ENCODE data around the gene LIMK1.

DNA sequence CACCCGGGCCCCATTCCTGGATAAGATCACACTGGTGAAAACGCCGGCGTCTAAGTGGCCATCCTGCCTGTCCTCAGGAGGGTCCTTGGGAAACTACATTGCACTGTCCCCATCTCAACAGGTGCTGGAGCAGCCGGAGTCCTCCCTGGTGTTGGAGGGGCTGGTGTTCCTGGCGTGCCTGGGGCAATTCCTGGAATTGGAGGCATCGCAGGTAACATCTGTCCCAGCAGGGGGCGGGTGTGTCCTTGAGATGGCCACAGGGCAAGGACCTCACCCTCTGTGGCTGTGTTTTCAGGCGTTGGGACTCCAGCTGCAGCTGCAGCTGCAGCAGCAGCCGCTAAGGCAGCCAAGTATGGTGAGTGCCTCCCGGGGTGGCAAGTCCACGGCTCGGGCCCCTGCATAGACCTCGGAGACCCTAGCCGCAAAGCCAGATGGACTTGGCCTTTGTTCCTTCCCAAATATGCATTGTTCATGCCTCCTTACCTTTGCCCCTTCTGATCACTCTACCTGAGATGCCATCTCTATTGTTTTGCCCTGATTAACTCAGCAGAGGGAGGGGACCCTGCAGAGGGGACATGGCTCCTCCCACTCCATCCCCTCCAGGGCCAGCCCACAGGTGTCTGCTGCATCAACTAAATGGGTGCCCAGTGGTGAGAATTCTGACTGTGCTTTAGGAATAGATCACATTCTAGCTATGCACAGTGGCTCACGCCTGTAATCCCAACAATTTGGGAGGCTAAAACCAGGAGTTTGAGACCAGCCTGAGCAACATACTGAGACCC is 31.8 kb upstream of the LIMK1 start:
- TF ChIP-seq RAD21 (IDR thresholded peaks at IDR 0.05; ENCODE audit: low read depth), result peak; percentile 91
- TF ChIP-seq, protein P1, sequence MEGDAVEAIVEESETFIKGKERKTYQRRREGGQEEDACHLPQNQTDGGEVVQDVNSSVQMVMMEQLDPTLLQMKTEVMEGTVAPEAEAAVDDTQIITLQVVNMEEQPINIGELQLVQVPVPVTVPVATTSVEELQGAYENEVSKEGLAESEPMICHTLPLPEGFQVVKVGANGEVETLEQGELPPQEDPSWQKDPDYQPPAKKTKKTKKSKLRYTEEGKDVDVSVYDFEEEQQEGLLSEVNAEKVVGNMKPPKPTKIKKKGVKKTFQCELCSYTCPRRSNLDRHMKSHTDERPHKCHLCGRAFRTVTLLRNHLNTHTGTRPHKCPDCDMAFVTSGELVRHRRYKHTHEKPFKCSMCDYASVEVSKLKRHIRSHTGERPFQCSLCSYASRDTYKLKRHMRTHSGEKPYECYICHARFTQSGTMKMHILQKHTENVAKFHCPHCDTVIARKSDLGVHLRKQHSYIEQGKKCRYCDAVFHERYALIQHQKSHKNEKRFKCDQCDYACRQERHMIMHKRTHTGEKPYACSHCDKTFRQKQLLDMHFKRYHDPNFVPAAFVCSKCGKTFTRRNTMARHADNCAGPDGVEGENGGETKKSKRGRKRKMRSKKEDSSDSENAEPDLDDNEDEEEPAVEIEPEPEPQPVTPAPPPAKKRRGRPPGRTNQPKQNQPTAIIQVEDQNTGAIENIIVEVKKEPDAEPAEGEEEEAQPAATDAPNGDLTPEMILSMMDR (IDR thresholded peaks at IDR 0.05 in 2 of 3, conservative IDR thresholded peaks at IDR 0.05 in 1 of 3; ENCODE audit: borderline replicate concordance in 1 of 3, insufficient read depth in 1 of 3, low read depth in 2 of 3, low read length in 2 of 3), result peak; percentile 60 to 77 (median 64)
- no peak for TF ChIP-seq CEBPB (IDR thresholded peaks at IDR 0.05; ENCODE audit: low read depth)

Data from HCT116 (cell line).